Panc1 (cell line): Measurements from ENCODE around the gene ADD1. TPM values are rescaled to one million over a fixed set of nuclear protein-coding genes. Genes with fewer than 3 reads are reported as not detected.

Experiments used
- ATAC-seq: fragments of 200-7000 bp; cut with Tn5 transposase; 2 replicates; pipeline ENCODE4 v1.9.1; 2020; ENCODE audit warnings: mild to moderate bottlenecking, moderate library complexity
- BruUV-seq: library from RNA; stranded (reverse); fragments of 400-500 nt; replicated peaks from 2 replicates; lab custom pipeline; 2021; lab: Mats Ljungman, UMichigan
- CTCF ChIA-PET: fragments of 300-600 bp; sonication (Branson Sonifier 250); formaldehyde crosslinking; loops from one replicate; lab custom pipeline; 2022; ENCODE audit warnings: antibody characterized with exemption; lab: Charles Lee
- POLR2A ChIA-PET: fragments of 300-600 bp; sonication (Branson Sonifier 250); formaldehyde crosslinking; loops from one replicate; lab custom pipeline; 2022; ENCODE audit warnings: antibody characterized with exemption; lab: Charles Lee
- DNase-seq: peaks from one replicate; pipeline ENCODE4 v3.0.0-alpha.2; 2010; ENCODE audit warnings: low read depth, low spot score
- H3K27ac ChIP-seq: 2 replicates; pipeline ENCODE4 v1.5.1; 2011; ENCODE audit warnings: mild to moderate bottlenecking, low read length, inconsistent platforms
- H3K27me3 ChIP-seq: fragments of 200-500 bp; sonication (Bioruptor generic); 2 replicates; pipeline ENCODE4 v1.6.0; 2014; ENCODE audit warnings: low read length, inconsistent platforms; ENCODE audit not compliant: control insufficient read depth, insufficient read depth
- H3K36me3 ChIP-seq: fragments of 200-500 bp; sonication (Bioruptor generic); 2 replicates; pipeline ENCODE4 v1.5.1; 2014; ENCODE audit warnings: inconsistent platforms, mild to moderate bottlenecking, low read length, moderate library complexity; ENCODE audit not compliant: control insufficient read depth, insufficient read depth
- H3K4me1 ChIP-seq: 2 replicates; pipeline ENCODE4 v1.5.1; 2011; ENCODE audit warnings: inconsistent platforms, mild to moderate bottlenecking, low read length, moderate library complexity; ENCODE audit not compliant: control insufficient read depth, insufficient read depth
- H3K4me3 ChIP-seq, 2 experiments: 2 replicates each; pipeline ENCODE4 v1.5.1; 2011 to 2012; ENCODE audit warnings: low read depth in 2 of 2, low read length in 2 of 2, mild to moderate bottlenecking in 2 of 2, inconsistent platforms in 1 of 2, moderate library complexity in 1 of 2
- H3K9me3 ChIP-seq: fragments of 200-500 bp; sonication (Bioruptor generic); 2 replicates; pipeline ENCODE4 v1.5.1; 2014; ENCODE audit warnings: low read depth, mild to moderate bottlenecking, inconsistent platforms, low read length, moderate library complexity; ENCODE audit not compliant: control insufficient read depth, insufficient read depth
- CTCF ChIP-seq: fragments of 450-650 bp; IDR thresholded peaks from 2 replicates; pipeline ENCODE4 v1.5.1; 2017; ENCODE audit warnings: mild to moderate bottlenecking
- POLR2AphosphoS5 ChIP-seq: IDR thresholded peaks from 2 replicates; pipeline ENCODE4 v1.6.1; 2012; ENCODE audit warnings: mild to moderate bottlenecking, low read depth, low read length, moderate library complexity
- REST ChIP-seq, 2 experiments: IDR thresholded peaks; 2 replicates each; pipeline ENCODE4 v1.6.1; 2011 to 2012; ENCODE audit warnings: low read depth in 2 of 2, control low read depth in 1 of 2, low read length in 1 of 2, mild to moderate bottlenecking in 1 of 2, moderate library complexity in 1 of 2; ENCODE audit not compliant: insufficient read depth in 1 of 2
- SIN3A ChIP-seq: IDR thresholded peaks from 2 replicates; pipeline ENCODE4 v1.6.1; 2012; ENCODE audit warnings: low read depth, mild to moderate bottlenecking, low read length, moderate library complexity, borderline replicate concordance; ENCODE audit not compliant: insufficient read depth
- TCF7L2 ChIP-seq: IDR thresholded peaks from 2 replicates; pipeline ENCODE4 v1.6.1; 2011; ENCODE audit warnings: mild to moderate bottlenecking, low read depth, low read length, inconsistent platforms
- in situ Hi-C: cut with HindIII; loops from 2 replicates; pipeline ENCODE4 v1.10.0; 2016; ENCODE audit warnings: low sequenced_read_pairs, low pct_unique_long_range_greater_than_20kb
- intact Hi-C: fragments of 100-400 bp; cut with micrococcal nuclease; formaldehyde crosslinking; loops from one replicate; pipeline ENCODE4 v1.10.0; 2022; ENCODE audit not compliant: unreplicated experiment
- total RNA-seq: library from RNA; stranded (reverse); gene quantifications from one replicate; pipeline ENCODE4 v1.2.1, GENCODE V29; 2021; ENCODE audit not compliant: unreplicated experiment

The ADD1 gene
- total RNA-seq, 1 experiment from 2014 or later, result 158 TPM

GRCh38 chr4:2827874-2828751, 15.5 kb upstream of the ADD1 start:
- no peaks in the 10 kb centered on the region; the same call in 1 of the 2 replicates for H3K36me3 ChIP-seq
- ATAC-seq (no peak), DNase-seq (no peak)
- in situ Hi-C loops (no loop called here), intact Hi-C loops (no loop called here)
- H3K4me1 ChIP-seq, result no peaks in the 10 kb centered on the region
- no peaks in the 10 kb centered on the region for H3K9me3 ChIP-seq
- no peak overlapping the region for H3K4me3 ChIP-seq
- no peak overlapping the region for H3K27ac ChIP-seq
- no TSS peak for BruUV-seq
- ChIA-PET CTCF (no interaction called here), POLR2A (no interaction called here)
- TF ChIP-seq TCF7L2 (no peak), CTCF (no peak), POLR2AphosphoS5 (no peak), SIN3A (no peak), REST (IDR thresholded peaks at IDR 0.05; ENCODE audit: insufficient read depth in 1 of 2, low read depth in 2 of 2, low read length in 1 of 2) (no peak)
- no peaks in the 10 kb centered on the region for H3K27me3 ChIP-seq

GRCh38 chr4:2828758-2829181, 14.9 kb upstream of the ADD1 start:
- H3K27me3 ChIP-seq, result no peaks in the 10 kb centered on the region
- TF ChIP-seq REST (IDR thresholded peaks at IDR 0.05; ENCODE audit: insufficient read depth in 1 of 2, low read depth in 2 of 2, low read length in 1 of 2), result no peak
- TF ChIP-seq CTCF, result no peak
- no peak for TF ChIP-seq TCF7L2
- no peak for TF ChIP-seq SIN3A
- TF ChIP-seq POLR2AphosphoS5, result no peak
- no peaks in the 10 kb centered on the region for H3K4me1 ChIP-seq
- H3K27ac ChIP-seq, result no peak overlapping the region
- in situ Hi-C loops, result no loop called here
- BruUV-seq, result no TSS peak
- H3K4me3 ChIP-seq, result no peak overlapping the region
- no peak for DNase-seq
- ATAC-seq, result no peak
- CTCF ChIA-PET, result no interaction called here
- no peaks in the 10 kb centered on the region for H3K9me3 ChIP-seq
- POLR2A ChIA-PET, result no interaction called here
- no peaks in the 10 kb centered on the region; the same call in 1 of the 2 replicates for H3K36me3 ChIP-seq
- intact Hi-C loops, result no loop called here
